ENCODE data around the gene PEF1. TPM values are rescaled to one million over a fixed set of nuclear protein-coding genes. Genes with fewer than 3 reads are reported as not detected.
A peak's percentile ranks its signal among the peaks of the same experiment; 100 is the strongest.

PEF1 gene
- polyA plus RNA-seq, 1 donor: 38.3 TPM

GRCh38 chr1:31626223-31627207 is 18.2 kb downstream of the PEF1 start:
- no peak for DNase-seq

- no peak for DNase-seq
These were observed 19.0 kb downstream of the PEF1 start for GRCh38 chr1:31625561-31626222.

GRCh38 chr1:31624731-31625514 is 19.8 kb downstream of the PEF1 start:
- no peak for DNase-seq

GRCh38 chr1:31624309-31624708 is 20.4 kb downstream of the PEF1 start:
- DNase-seq: no peak

- DNase-seq: no peak
These were observed 21.3 kb downstream of the PEF1 start for GRCh38 chr1:31623365-31623764.

GRCh38 chr1:31621847-31622730 is 22.6 kb downstream of the PEF1 start:
- DNase-seq: no peak

GRCh38 chr1:31621498-31621820 is 23.2 kb downstream of the PEF1 start:
- no peak for DNase-seq

GRCh38 chr1:31620631-31621497 is 23.8 kb downstream of the PEF1 start:
- DNase-seq: no peak

- no peak for DNase-seq
These were observed 25.5 kb downstream of the PEF1 start for GRCh38 chr1:31618916-31619846.

GRCh38 chr1:31617916-31618746 is 26.5 kb downstream of the PEF1 start:
- DNase-seq: peak; percentile 41

- no peak for DNase-seq
These were observed 27.3 kb downstream of the PEF1 start, which contains the start of gene HCRTR1 for GRCh38 chr1:31617218-31617915. Gene HCRTR1, plus strand, starts transcription at chr1:31617689. Its CDS starts 1,504 bp downstream, at chr1:31619193.

GRCh38 chr1:31615939-31616338 is 28.7 kb downstream of the PEF1 start:
- DNase-seq: no peak

GRCh38 chr1:31615414-31615813 is 29.3 kb downstream of the PEF1 start:
- no peak for DNase-seq

GRCh38 chr1:31614414-31615005 is 30.2 kb downstream of the PEF1 start:
- DNase-seq: no peak

GRCh38 chr1:31609514-31610118 is 35.1 kb downstream of the PEF1 start:
- no peak for DNase-seq

- no peak for DNase-seq
These were observed 37.3 kb downstream of the PEF1 start for GRCh38 chr1:31607360-31607759.

- DNase-seq: no peak
These were observed 38.7 kb downstream of the PEF1 start for GRCh38 chr1:31605908-31606427.
